Lower leg skin (tissue), 3 donors: Measurements from ENCODE around the gene IKBKE.

Experiments used
- CTCF ChIP-seq, 3 donors: fragments of 450-650 bp; IDR thresholded peaks; one replicate each; pipeline ENCODE4 v1.5.1; 2016; ENCODE audit warnings: antibody characterized with exemption in 3 of 3, mild to moderate bottlenecking in 3 of 3, moderate library complexity in 2 of 3
- POLR2A ChIP-seq, 2 donors: fragments of 450-650 bp; IDR thresholded peaks; one replicate each; pipeline ENCODE4 v1.6.1; 2016 to 2017; ENCODE audit warnings: antibody characterized with exemption in 2 of 2, mild to moderate bottlenecking in 1 of 2, moderate library complexity in 1 of 2

DNA sequence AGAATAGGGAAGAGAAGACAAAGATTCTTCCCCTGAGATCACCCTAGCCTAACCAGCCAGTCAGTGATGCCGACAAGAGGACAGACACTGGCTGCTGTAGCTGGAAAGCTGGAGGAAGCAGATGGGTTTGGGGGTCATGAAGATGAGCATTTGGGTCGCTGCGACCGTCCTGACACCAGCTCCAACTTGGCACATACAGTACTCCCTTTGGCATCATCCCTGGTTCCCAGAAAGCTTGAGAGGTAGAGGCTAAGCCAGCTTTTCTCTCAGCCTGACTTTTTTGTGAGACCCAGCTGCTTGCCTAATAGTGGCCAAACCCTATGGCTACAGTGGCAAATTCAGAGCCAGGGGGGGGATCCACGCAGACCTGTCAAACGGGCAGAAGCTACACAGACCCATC, 43.0 kb upstream of the IKBKE start:
- TF ChIP-seq CTCF (IDR thresholded peaks at IDR 0.05), result no peak
- TF ChIP-seq POLR2A (IDR thresholded peaks at IDR 0.05), result no peak
